22Rv1 (cell line): Measurements from ENCODE around the gene SEMA6A.

ENCODE experiments used
- ZFX ChIP-seq: fragments of 450-650 bp; IDR thresholded peaks from 2 replicates; pipeline ENCODE4 v1.6.1; 2017; ENCODE audit warnings: antibody characterized with exemption, borderline replicate concordance
- TF ChIP-seq, protein P1 (sequence below): fragments of 450-650 bp; IDR thresholded peaks from 2 replicates; pipeline ENCODE4 v1.5.1; 2017; ENCODE audit warnings: mild to moderate bottlenecking

DNA sequence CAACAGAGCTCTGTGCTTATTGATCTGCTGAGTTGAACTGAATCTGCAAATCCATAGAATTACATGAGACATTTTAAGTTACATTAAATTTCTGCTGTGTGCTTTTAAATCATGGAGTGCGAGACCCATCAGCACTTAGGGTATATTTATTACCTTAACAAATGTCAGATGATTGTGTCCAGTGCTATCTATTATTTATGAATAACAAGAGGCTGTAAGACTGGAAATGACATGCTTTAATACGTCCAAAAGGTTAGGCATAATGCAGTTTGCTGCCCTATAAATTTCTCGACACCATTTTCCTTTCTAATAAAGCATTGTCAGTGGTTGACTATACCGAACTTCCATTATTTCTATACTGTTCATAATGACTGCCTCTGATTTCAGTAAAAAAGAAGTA lies 117.6 kb downstream of the SEMA6A start:
- TF ChIP-seq, protein P1, sequence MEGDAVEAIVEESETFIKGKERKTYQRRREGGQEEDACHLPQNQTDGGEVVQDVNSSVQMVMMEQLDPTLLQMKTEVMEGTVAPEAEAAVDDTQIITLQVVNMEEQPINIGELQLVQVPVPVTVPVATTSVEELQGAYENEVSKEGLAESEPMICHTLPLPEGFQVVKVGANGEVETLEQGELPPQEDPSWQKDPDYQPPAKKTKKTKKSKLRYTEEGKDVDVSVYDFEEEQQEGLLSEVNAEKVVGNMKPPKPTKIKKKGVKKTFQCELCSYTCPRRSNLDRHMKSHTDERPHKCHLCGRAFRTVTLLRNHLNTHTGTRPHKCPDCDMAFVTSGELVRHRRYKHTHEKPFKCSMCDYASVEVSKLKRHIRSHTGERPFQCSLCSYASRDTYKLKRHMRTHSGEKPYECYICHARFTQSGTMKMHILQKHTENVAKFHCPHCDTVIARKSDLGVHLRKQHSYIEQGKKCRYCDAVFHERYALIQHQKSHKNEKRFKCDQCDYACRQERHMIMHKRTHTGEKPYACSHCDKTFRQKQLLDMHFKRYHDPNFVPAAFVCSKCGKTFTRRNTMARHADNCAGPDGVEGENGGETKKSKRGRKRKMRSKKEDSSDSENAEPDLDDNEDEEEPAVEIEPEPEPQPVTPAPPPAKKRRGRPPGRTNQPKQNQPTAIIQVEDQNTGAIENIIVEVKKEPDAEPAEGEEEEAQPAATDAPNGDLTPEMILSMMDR, result no peak
- no peak for TF ChIP-seq ZFX
